Germinal center (tissue), 1 donor: ENCODE measurements around the gene HSPA1L.
A peak's percentile ranks its signal among the peaks of the same experiment; 100 is the strongest.

Experiments
- DNase-seq: peaks from one replicate; pipeline ENCODE4 v3.0.0; 2012; ENCODE audit warnings: mixed read lengths, low spot score

HSPA1L gene

GRCh38 chr6:31781244-31782125, 33.6 kb downstream of the HSPA1L start:
- DNase-seq, result no peak

- no peak for DNase-seq
Observed at GRCh38 chr6:31780507-31781243, 34.4 kb downstream of the HSPA1L start.

GRCh38 chr6:31779908-31780307, 35.2 kb downstream of the HSPA1L start:
- no peak for DNase-seq

GRCh38 chr6:31778999-31779885, 35.8 kb downstream of the HSPA1L start:
- no peak for DNase-seq

GRCh38 chr6:31778193-31778592, 36.9 kb downstream of the HSPA1L start:
- no peak for DNase-seq

- DNase-seq, result no peak
Observed at GRCh38 chr6:31777667-31778050, 37.4 kb downstream of the HSPA1L start.

- peak; percentile 41 for DNase-seq
Observed at GRCh38 chr6:31776989-31777666, 38.0 kb downstream of the HSPA1L start, which contains the start of gene VWA7. Gene VWA7, minus strand, starts transcription at chr6:31777328. Its CDS starts 549 bp downstream, at chr6:31776779.

- DNase-seq, result no peak
Observed at GRCh38 chr6:31776485-31776988, 38.5 kb downstream of the HSPA1L start.

- DNase-seq, result no peak
Observed at GRCh38 chr6:31775633-31776484, 39.2 kb downstream of the HSPA1L start.

- DNase-seq, result no peak
Observed at GRCh38 chr6:31775184-31775583, 39.9 kb downstream of the HSPA1L start.

GRCh38 chr6:31771992-31772358, 43.1 kb downstream of the HSPA1L start:
- no peak for DNase-seq

- no peak for DNase-seq
Observed at GRCh38 chr6:31770860-31771259, 44.2 kb downstream of the HSPA1L start.

- DNase-seq, result peak; percentile 92
Observed at GRCh38 chr6:31769684-31770371, 45.3 kb downstream of the HSPA1L start.

GRCh38 chr6:31768363-31769257, 46.5 kb downstream of the HSPA1L start:
- no peak for DNase-seq

GRCh38 chr6:31767096-31767645, 47.9 kb downstream of the HSPA1L start:
- no peak for DNase-seq

GRCh38 chr6:31765910-31766794, 48.9 kb downstream of the HSPA1L start:
- DNase-seq, result no peak

- DNase-seq, result no peak
Observed at GRCh38 chr6:31765559-31765909, 49.5 kb downstream of the HSPA1L start.

GRCh38 chr6:31764198-31764597, 50.9 kb downstream of the HSPA1L start:
- DNase-seq, result no peak
